Measurements from ENCODE around the gene ABCD2.

DNA sequence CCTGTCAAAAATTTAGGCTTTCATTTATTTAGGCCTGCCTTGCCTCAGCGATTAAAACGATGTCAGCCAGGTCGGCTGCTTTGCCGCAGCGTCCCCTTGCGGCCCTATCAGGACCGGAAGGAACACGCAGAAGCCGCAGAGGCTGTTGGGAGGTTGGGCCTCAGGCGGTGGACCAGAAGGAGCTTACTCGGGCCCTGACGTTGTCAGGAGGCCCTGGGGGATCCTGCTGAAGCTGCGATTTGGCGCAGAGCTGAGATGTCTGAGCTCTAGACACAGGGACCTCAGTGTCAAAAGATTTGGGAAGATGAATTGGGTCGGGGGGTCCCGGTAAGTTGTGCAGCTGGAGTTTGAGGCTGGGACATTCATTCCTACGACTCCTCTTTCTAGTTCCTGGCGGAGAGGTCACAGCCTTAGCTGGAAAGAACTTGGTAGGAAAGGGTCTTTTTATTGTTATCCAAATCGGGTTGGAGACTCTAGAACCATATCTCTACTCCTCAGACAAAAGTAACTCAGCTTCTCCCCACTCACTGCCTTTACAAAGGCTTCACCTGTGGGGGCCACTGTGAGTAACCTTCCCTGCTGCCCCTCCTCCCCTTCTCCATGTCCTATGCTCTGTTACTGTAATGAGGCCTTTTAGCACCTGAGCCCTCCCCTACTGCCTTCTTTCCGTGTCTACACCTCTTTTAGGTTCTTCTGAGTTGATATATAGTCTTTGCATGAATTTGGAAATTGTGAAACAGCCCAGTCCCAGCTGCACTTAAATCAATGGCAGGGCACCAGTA lies 6.6 kb upstream of the ABCD2 start:
- no peak for TF ChIP-seq POLR2AphosphoS5 (IDR thresholded peaks at IDR 0.05)
- TF ChIP-seq, protein P1, sequence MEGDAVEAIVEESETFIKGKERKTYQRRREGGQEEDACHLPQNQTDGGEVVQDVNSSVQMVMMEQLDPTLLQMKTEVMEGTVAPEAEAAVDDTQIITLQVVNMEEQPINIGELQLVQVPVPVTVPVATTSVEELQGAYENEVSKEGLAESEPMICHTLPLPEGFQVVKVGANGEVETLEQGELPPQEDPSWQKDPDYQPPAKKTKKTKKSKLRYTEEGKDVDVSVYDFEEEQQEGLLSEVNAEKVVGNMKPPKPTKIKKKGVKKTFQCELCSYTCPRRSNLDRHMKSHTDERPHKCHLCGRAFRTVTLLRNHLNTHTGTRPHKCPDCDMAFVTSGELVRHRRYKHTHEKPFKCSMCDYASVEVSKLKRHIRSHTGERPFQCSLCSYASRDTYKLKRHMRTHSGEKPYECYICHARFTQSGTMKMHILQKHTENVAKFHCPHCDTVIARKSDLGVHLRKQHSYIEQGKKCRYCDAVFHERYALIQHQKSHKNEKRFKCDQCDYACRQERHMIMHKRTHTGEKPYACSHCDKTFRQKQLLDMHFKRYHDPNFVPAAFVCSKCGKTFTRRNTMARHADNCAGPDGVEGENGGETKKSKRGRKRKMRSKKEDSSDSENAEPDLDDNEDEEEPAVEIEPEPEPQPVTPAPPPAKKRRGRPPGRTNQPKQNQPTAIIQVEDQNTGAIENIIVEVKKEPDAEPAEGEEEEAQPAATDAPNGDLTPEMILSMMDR (IDR thresholded peaks at IDR 0.05), result no peak
- no peak for TF ChIP-seq EP300 (IDR thresholded peaks at IDR 0.05; ENCODE audit: low read depth)
